KMS-11 (cell line): ENCODE results near the gene ZBTB25.

Source experiments
- H2AFZ ChIP-seq: fragments of 200-600 bp; sonication (generic); 2 replicates; pipeline ENCODE4 v1.6.1; 2016; ENCODE audit warnings: antibody characterized with exemption, mixed run types, low read depth
- H3K27ac ChIP-seq: fragments of 200-600 bp; sonication (generic); 2 replicates; pipeline ENCODE4 v1.6.1; 2016; ENCODE audit warnings: mild to moderate bottlenecking, mixed run types
- H3K27me3 ChIP-seq: fragments of 200-600 bp; sonication (generic); 2 replicates; pipeline ENCODE4 v1.6.1; 2017; ENCODE audit warnings: mild to moderate bottlenecking, low read depth, mixed run types, moderate library complexity; ENCODE audit not compliant: insufficient read depth
- H3K36me3 ChIP-seq: fragments of 200-600 bp; sonication (generic); 2 replicates; pipeline ENCODE4 v1.6.1; 2017; ENCODE audit warnings: mild to moderate bottlenecking, mixed run types; ENCODE audit not compliant: insufficient read depth
- H3K4me1 ChIP-seq: fragments of 200-600 bp; sonication (generic); 2 replicates; pipeline ENCODE4 v1.6.1; 2016; ENCODE audit warnings: mild to moderate bottlenecking, low read depth, mixed run types; ENCODE audit not compliant: poor library complexity, severe bottlenecking
- H3K4me2 ChIP-seq: fragments of 200-600 bp; sonication (generic); 2 replicates; pipeline ENCODE4 v1.7.0; 2016; ENCODE audit warnings: mild to moderate bottlenecking, mixed run types
- H3K4me3 ChIP-seq: fragments of 200-600 bp; sonication (generic); IDR thresholded peaks from 2 replicates; pipeline ENCODE4 v1.6.1; 2017; ENCODE audit warnings: low read depth, low read length, mixed read lengths; ENCODE audit not compliant: insufficient read depth
- H3K79me2 ChIP-seq: fragments of 200-600 bp; sonication (generic); 2 replicates; pipeline ENCODE4 v1.6.1; 2016; ENCODE audit warnings: low read depth, mixed run types; ENCODE audit not compliant: insufficient read depth
- H3K9ac ChIP-seq: fragments of 200-600 bp; sonication (generic); 2 replicates; pipeline ENCODE4 v1.6.1; 2016; ENCODE audit warnings: mild to moderate bottlenecking, mixed run types
- H4K20me1 ChIP-seq: fragments of 200-600 bp; sonication (generic); 2 replicates; pipeline ENCODE4 v1.6.1; 2016; ENCODE audit warnings: mild to moderate bottlenecking, mixed run types; ENCODE audit not compliant: insufficient read depth
- TF ChIP-seq, protein P1 (sequence below): fragments of 200-600 bp; sonication (generic); conservative IDR thresholded peaks from 2 replicates; pipeline ENCODE4 v1.6.1; 2017; ENCODE audit warnings: low read depth, mild to moderate bottlenecking, antibody characterized with exemption, low read length, moderate library complexity, mixed read lengths

The ZBTB25 gene

DNA sequence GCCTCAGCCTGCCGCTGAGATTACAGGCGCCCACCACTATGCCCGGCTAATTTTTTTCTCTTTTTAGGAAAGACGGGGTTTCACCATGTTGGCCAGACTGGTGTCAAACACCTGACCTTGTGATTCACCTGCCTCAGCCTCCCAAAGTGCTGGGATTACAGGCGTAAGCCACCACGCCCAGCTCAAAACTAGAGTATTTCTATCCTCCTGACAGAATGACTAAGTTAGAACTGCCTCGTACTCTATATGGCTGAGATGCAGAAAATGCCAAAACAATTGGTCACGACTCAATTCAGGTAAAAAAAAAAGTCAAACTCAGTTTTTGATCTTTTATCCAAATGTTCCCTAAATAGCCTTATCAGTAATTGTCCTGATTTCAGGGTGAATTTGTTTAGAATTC, 27.2 kb downstream of the ZBTB25 start:
- Histone ChIP-seq H2AFZ (no peak overlapping the region), H4K20me1 (no peaks in the 10 kb centered on the region), H3K9ac (no peak overlapping the region), H3K79me2 (no peaks in the 10 kb centered on the region), H3K4me2 (no peak overlapping the region), H3K36me3 (no peaks in the 10 kb centered on the region), H3K27ac (no peak overlapping the region), H3K4me1 (no peaks in the 10 kb centered on the region), H3K4me3 (no peak overlapping the region), H3K27me3 (no peaks in the 10 kb centered on the region)
- TF ChIP-seq, protein P1, sequence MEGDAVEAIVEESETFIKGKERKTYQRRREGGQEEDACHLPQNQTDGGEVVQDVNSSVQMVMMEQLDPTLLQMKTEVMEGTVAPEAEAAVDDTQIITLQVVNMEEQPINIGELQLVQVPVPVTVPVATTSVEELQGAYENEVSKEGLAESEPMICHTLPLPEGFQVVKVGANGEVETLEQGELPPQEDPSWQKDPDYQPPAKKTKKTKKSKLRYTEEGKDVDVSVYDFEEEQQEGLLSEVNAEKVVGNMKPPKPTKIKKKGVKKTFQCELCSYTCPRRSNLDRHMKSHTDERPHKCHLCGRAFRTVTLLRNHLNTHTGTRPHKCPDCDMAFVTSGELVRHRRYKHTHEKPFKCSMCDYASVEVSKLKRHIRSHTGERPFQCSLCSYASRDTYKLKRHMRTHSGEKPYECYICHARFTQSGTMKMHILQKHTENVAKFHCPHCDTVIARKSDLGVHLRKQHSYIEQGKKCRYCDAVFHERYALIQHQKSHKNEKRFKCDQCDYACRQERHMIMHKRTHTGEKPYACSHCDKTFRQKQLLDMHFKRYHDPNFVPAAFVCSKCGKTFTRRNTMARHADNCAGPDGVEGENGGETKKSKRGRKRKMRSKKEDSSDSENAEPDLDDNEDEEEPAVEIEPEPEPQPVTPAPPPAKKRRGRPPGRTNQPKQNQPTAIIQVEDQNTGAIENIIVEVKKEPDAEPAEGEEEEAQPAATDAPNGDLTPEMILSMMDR, result no peak

DNA sequence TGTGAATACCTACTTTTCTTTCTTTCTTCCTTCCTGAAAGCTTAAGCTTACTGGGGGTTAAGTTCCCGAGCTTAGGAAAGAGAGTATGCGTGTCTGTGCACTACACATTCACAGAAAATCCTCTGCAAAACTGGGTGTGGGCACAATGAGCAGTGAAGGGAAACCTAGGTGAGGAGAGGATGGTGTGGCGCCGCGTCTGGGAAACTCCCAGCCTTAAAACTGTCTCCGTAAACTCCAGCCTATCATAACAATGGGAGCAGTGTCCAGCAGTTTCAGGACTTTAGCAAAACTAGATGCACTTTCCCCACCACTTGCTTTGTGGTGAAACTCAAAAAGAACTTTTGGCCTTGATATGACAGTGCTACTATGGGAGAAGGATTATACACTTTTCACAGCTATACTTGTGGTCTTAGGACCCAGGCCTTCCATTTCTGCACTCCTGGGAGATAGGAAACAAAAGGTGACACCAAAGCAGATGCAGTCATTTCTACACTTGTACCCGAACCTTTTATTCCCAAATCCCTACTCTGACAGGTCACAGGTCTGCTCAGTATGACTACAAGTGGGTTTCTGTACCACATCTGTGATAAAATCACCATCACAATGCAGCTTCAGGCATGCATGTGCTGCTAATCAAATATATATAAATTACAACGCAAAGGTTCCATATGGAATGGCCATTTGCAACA, 27.9 kb downstream of the ZBTB25 start:
- Histone ChIP-seq H3K36me3 (no peaks in the 10 kb centered on the region), H3K4me3 (no peak overlapping the region), H2AFZ (no peak overlapping the region), H3K4me2 (no peak overlapping the region), H3K27ac (no peak overlapping the region), H3K4me1 (no peaks in the 10 kb centered on the region), H3K79me2 (no peaks in the 10 kb centered on the region), H3K27me3 (no peaks in the 10 kb centered on the region), H3K9ac (no peak overlapping the region), H4K20me1 (no peaks in the 10 kb centered on the region)
- TF ChIP-seq, protein P1, result no peak

DNA sequence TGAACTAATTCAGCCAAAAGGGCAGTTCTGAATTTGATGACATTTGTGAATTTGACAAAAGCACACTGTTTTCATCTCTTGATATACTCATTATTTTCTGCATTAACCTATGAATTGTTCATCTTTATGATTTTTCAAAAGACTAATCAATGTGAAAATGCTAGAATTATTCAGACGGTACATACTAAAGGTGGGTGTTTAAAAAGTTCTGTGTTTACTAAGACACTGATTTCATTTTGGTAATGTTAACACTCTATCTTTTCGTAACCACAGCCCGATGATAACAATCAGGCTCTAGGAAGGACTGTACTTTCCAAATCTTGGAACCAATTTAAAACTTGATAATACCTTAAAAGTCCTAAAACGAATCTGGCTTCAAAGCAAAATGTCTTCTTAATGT, 28.9 kb downstream of the ZBTB25 start:
- no peak overlapping the region for H3K4me2 ChIP-seq
- H4K20me1 ChIP-seq, result no peaks in the 10 kb centered on the region
- H3K4me1 ChIP-seq, result no peaks in the 10 kb centered on the region
- no peaks in the 10 kb centered on the region for H3K27me3 ChIP-seq
- H3K27ac ChIP-seq, result no peak overlapping the region
- TF ChIP-seq, protein P1, result no peak
- H3K79me2 ChIP-seq, result no peaks in the 10 kb centered on the region
- H3K9ac ChIP-seq, result no peak overlapping the region
- H2AFZ ChIP-seq, result no peak overlapping the region
- H3K4me3 ChIP-seq, result no peak overlapping the region
- H3K36me3 ChIP-seq, result no peaks in the 10 kb centered on the region

DNA sequence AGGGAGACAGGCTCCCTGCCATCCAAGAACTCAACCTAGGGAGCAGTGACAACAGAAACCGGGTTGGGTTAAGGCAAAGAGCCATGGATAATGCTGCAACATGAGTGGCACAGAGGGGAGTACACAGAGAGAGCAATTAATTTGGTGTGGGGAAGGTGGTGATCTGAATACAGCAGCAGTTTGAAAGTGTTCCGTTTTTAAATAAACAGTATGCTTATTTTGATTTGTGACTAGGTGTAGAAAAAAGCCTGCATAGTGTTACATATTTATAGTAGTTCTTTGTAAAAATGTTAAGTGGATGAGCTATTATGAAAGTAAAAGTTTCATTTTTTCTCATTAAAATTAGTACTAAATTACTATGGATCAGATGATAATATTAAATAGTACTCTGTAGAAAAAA, 29.6 kb downstream of the ZBTB25 start:
- no peak overlapping the region for H3K27ac ChIP-seq
- no peak overlapping the region for H2AFZ ChIP-seq
- H3K4me1 ChIP-seq, result no peaks in the 10 kb centered on the region
- H4K20me1 ChIP-seq, result no peaks in the 10 kb centered on the region
- H3K4me3 ChIP-seq, result no peak overlapping the region
- TF ChIP-seq, protein P1, result no peak
- no peak overlapping the region for H3K9ac ChIP-seq
- H3K27me3 ChIP-seq, result no peaks in the 10 kb centered on the region
- H3K79me2 ChIP-seq, result no peaks in the 10 kb centered on the region
- no peak overlapping the region for H3K4me2 ChIP-seq
- H3K36me3 ChIP-seq, result no peaks in the 10 kb centered on the region
